Loucy (cell line): Measurements from ENCODE around the gene CACNB2.

Experiments
- H2AFZ ChIP-seq: fragments of 200-600 bp; sonication (generic); 2 replicates; pipeline ENCODE4 v1.6.0; 2016; ENCODE audit warnings: antibody characterized with exemption, mild to moderate bottlenecking, low read length, moderate library complexity
- H3F3A ChIP-seq: fragments of 200-600 bp; 2 replicates; pipeline ENCODE4 v1.6.0; 2016; ENCODE audit warnings: antibody characterized with exemption, low read depth, mild to moderate bottlenecking
- H3K27me3 ChIP-seq: fragments of 200-600 bp; sonication (generic); 2 replicates; pipeline ENCODE4 v1.6.1; 2014; ENCODE audit warnings: low read length, mild to moderate bottlenecking; ENCODE audit not compliant: insufficient read depth, poor library complexity, severe bottlenecking
- H3K36me3 ChIP-seq: fragments of 200-600 bp; sonication (generic); 2 replicates; pipeline ENCODE4 v1.6.1; 2016; ENCODE audit warnings: low read length; ENCODE audit not compliant: insufficient read depth
- H3K4me1 ChIP-seq: fragments of 200-600 bp; sonication (generic); 2 replicates; pipeline ENCODE4 v1.5.1; 2014; ENCODE audit warnings: low read length, mild to moderate bottlenecking; ENCODE audit not compliant: insufficient read depth, poor library complexity, severe bottlenecking
- H3K4me2 ChIP-seq: fragments of 200-600 bp; sonication (generic); 2 replicates; pipeline ENCODE4 v1.6.0; 2014; ENCODE audit warnings: antibody characterized with exemption, low read length, low read depth, mild to moderate bottlenecking; ENCODE audit not compliant: poor library complexity, severe bottlenecking
- H3K4me3 ChIP-seq: fragments of 200-600 bp; sonication (generic); 2 replicates; pipeline ENCODE4 v1.5.1; 2014; ENCODE audit warnings: low read length, mild to moderate bottlenecking, mixed read lengths; ENCODE audit not compliant: poor library complexity, severe bottlenecking
- H3K79me2 ChIP-seq: fragments of 200-600 bp; sonication (generic); 2 replicates; pipeline ENCODE4 v1.6.1; 2014; ENCODE audit warnings: low read length; ENCODE audit not compliant: insufficient read depth
- H3K9ac ChIP-seq: fragments of 200-600 bp; sonication (generic); 2 replicates; pipeline ENCODE4 v1.6.0; 2014; ENCODE audit warnings: mild to moderate bottlenecking, low read depth, low read length, moderate library complexity; ENCODE audit not compliant: poor library complexity, severe bottlenecking
- H3K9me2 ChIP-seq: fragments of 200-600 bp; sonication (generic); replicated peaks from 2 replicates; pipeline ENCODE4 v1.6.1; 2016; ENCODE audit warnings: low read depth, low read length, mixed read lengths
- H3K9me3 ChIP-seq: fragments of 200-600 bp; sonication (generic); 2 replicates; pipeline ENCODE4 v1.6.1; 2014; ENCODE audit warnings: mild to moderate bottlenecking, antibody characterized with exemption, low read length, low read depth; ENCODE audit not compliant: insufficient read depth
- H4K20me1 ChIP-seq: fragments of 200-600 bp; sonication (generic); 2 replicates; pipeline ENCODE4 v1.6.0; 2014; ENCODE audit warnings: antibody characterized with exemption, low read length, mild to moderate bottlenecking; ENCODE audit not compliant: insufficient read depth, poor library complexity, severe bottlenecking
- EZH2phosphoT487 ChIP-seq: fragments of 200-600 bp; IDR thresholded peaks from 2 replicates; pipeline ENCODE4 v1.6.1; 2018; ENCODE audit warnings: antibody characterized with exemption, mild to moderate bottlenecking, moderate library complexity, borderline replicate concordance
- TF ChIP-seq, protein P1 (sequence below): fragments of 200-600 bp; sonication (generic); conservative IDR thresholded peaks from 2 replicates; pipeline ENCODE4 v1.5.1; 2014; ENCODE audit warnings: mild to moderate bottlenecking, antibody characterized with exemption, low read length

CACNB2 gene

DNA sequence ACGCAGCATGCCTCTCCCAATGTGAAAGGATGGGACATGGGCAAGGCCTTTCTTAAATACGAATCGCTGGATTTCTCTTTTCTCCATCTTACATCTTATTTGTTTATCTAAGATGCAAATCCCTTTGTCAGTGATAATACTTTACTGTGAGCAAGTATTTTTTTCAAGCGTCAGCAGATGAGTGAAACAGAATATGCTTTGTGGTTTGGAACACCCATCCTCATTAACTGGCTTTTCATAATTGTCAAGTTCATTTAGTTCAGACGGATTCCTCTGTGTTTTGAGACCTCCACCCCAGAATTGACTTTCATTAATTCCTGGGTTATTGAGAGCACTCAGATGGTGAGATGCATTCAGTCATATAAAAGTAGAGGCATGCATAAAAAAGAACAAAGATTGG, 361.4 kb downstream of the CACNB2 start:
- H3F3A ChIP-seq = no peaks in the 10 kb centered on the region

DNA sequence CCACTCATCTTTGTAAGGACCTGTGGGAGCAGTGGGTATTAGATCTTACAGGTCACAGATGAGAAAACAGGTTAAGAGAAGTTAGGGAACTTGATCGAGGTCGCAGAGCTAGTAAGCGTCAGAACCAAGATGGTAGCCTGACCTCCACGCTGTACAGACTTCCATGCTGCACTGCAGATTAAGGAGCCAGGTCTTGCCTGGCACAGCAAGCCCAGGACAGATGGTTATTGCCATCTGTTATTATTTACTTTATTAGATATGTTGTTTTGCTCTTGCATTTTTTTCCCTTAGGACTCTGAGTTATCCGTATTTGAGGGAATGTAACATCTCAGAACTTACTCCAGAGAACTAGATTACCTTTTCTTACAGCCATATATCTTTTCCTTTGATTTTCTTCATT, 363.9 kb downstream of the CACNB2 start:
- no peaks in the 10 kb centered on the region for H3K27me3 ChIP-seq
- H3K4me2 ChIP-seq = no peak overlapping the region
- H3K4me1 ChIP-seq = no peaks in the 10 kb centered on the region
- no peak overlapping the region for H3K4me3 ChIP-seq
- no peaks in the 10 kb centered on the region for H3K36me3 ChIP-seq
- TF ChIP-seq, protein P1, sequence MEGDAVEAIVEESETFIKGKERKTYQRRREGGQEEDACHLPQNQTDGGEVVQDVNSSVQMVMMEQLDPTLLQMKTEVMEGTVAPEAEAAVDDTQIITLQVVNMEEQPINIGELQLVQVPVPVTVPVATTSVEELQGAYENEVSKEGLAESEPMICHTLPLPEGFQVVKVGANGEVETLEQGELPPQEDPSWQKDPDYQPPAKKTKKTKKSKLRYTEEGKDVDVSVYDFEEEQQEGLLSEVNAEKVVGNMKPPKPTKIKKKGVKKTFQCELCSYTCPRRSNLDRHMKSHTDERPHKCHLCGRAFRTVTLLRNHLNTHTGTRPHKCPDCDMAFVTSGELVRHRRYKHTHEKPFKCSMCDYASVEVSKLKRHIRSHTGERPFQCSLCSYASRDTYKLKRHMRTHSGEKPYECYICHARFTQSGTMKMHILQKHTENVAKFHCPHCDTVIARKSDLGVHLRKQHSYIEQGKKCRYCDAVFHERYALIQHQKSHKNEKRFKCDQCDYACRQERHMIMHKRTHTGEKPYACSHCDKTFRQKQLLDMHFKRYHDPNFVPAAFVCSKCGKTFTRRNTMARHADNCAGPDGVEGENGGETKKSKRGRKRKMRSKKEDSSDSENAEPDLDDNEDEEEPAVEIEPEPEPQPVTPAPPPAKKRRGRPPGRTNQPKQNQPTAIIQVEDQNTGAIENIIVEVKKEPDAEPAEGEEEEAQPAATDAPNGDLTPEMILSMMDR = no peak
- no peak for TF ChIP-seq EZH2phosphoT487
- no peaks in the 10 kb centered on the region for H3F3A ChIP-seq
- H3K9ac ChIP-seq = no peak overlapping the region
- H2AFZ ChIP-seq = no peak overlapping the region
- no peaks in the 10 kb centered on the region for H3K9me2 ChIP-seq
- no peaks in the 10 kb centered on the region for H4K20me1 ChIP-seq
- H3K9me3 ChIP-seq = no peaks in the 10 kb centered on the region
- H3K79me2 ChIP-seq = no peaks in the 10 kb centered on the region

More for the DNA sequence above, 361.4 kb downstream of the CACNB2 start:
- no peaks in the 10 kb centered on the region for H3K4me1 ChIP-seq
- H3K36me3 ChIP-seq = no peaks in the 10 kb centered on the region
- no peak overlapping the region for H3K4me3 ChIP-seq
- no peak overlapping the region for H3K9ac ChIP-seq
- no peaks in the 10 kb centered on the region for H3K9me2 ChIP-seq
- H3K9me3 ChIP-seq = no peaks in the 10 kb centered on the region
- H4K20me1 ChIP-seq = no peaks in the 10 kb centered on the region
- no peaks in the 10 kb centered on the region for H3K79me2 ChIP-seq
- TF ChIP-seq, protein P1 = no peak
- no peak for TF ChIP-seq EZH2phosphoT487
- no peak overlapping the region for H2AFZ ChIP-seq
- H3K4me2 ChIP-seq = no peak overlapping the region
- H3K27me3 ChIP-seq = no peaks in the 10 kb centered on the region

DNA sequence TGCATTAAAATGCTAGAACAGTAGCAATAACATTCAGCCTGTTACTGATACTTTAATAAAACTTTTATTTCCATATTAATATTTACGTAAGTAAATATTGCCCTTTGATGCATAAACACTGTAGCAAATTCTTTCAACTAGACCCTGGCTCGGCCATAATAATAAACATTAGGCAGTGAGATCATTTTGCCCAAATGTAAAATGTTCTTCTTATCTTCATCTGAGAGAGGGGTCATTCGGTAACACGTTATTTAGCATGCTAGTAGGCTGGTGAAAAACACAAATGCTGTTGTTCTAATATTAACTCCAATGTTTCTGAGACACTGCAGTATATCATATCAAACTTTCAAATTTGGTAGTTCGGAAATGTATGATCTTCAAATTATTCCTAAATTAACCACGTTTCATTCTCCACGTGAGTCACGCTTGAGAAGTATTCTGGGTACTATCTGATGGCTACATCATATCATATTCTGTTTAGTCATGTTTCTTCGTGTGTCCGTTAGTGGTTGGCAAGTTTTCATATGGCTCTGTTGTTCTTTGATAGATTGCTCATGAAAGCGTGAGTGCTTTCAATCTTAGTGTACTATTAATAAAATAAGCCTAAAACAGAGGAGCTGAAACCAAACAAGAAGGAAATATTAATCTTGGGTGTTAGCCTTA, 365.4 kb downstream of the CACNB2 start:
- H3K4me3 ChIP-seq = no peak overlapping the region
- H3K9me2 ChIP-seq = no peaks in the 10 kb centered on the region
- H3K9me3 ChIP-seq = no peaks in the 10 kb centered on the region
- no peaks in the 10 kb centered on the region for H3K36me3 ChIP-seq
- no peaks in the 10 kb centered on the region for H3K79me2 ChIP-seq
- no peaks in the 10 kb centered on the region for H3K27me3 ChIP-seq
- H3K9ac ChIP-seq = no peak overlapping the region
- H3F3A ChIP-seq = no peaks in the 10 kb centered on the region
- H3K4me2 ChIP-seq = no peak overlapping the region
- H4K20me1 ChIP-seq = no peaks in the 10 kb centered on the region
- no peaks in the 10 kb centered on the region for H3K4me1 ChIP-seq
- no peak overlapping the region for H2AFZ ChIP-seq
- TF ChIP-seq, protein P1 = no peak
